HG02884 (cell line): Measurements from ENCODE around the gene ATP8A1.

Experiments used
- ATAC-seq: cut with Tn5 transposase; IDR thresholded peaks from one replicate; pipeline ENCODE4 v1.9.1; 2021; ENCODE audit warnings: mild to moderate bottlenecking, moderate library complexity; ENCODE audit not compliant: unreplicated experiment

Gene ATP8A1

DNA sequence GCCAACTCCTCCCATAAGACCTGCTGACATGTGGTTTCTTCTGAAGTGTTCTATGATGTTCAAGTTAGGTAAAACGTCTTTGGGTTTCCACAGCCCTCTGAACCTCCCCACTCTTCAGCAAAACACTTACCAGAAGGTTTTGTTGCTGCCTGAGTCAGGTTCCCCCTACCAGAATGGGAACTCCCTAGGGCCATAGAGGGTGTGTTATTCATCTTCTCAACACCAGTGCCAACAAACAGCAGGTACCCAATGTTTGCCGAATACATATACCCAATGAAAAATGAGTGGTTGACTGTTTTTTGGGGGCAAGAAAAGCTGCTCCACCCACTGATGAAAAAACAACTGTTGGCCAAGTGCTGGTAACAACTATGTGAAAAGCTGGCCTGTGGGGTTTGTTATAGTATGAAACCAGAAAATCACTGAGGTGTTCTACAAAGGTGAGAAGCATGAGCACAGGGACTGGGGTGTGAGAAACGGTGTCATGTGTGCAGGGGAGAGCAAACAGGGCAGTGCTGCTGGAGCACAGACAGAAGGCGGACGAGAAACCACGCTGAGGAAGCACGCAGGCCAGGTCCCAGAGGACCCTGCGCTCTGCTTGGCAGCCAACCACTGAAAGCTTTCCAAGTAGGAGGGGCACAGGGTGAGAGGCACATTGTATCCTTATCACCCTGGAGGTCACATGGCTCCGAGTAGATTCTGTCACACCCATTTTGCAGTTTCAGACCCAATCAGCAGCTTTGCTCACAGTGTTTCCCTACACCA lies 28.8 kb downstream of the ATP8A1 start:
- peak; percentile 82 for ATAC-seq

DNA sequence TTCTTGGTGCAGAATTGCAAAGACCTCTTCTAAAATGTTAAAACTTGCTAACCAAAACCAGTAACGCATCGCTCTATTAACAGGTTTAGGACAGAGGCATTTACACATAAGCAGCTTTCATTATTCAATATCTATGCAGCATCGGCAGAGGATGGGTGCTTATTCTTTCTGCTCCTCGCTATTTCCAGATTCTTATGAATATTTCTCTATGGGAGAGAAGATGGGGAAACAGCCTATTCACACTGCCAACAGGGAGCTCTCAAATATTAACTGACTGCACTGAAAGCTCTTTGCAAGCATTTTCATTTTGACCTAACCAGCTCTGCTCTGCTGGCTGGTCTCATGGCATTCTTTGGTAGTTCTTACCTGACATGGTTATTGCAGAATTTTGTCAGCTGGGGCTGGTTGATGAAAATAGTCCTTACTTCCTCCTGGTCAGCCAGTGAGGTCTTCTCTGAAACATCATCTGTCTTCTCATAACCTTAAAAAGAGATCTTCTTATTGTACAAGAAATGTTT lies 30.2 kb downstream of the ATP8A1 start:
- no peak for ATAC-seq

DNA sequence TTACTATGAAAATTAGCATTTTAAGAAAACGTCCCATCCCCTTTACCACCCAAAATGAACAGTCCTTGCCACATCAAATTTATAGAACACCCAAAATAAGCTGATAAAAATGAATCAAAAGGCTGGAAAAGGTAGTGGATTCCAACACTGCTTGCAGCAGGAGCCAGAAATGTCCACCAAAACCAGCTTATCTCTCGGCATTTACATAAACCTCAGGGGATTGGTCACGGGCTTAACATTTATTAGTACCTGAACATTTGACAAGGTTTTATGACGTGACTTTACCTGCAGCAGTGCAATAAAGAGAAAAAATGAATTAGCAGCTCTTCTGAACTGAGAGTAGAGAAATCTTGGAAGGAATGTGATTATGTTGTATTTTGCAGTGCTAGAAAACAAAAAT lies 31.6 kb downstream of the ATP8A1 start:
- ATAC-seq, result no peak

DNA sequence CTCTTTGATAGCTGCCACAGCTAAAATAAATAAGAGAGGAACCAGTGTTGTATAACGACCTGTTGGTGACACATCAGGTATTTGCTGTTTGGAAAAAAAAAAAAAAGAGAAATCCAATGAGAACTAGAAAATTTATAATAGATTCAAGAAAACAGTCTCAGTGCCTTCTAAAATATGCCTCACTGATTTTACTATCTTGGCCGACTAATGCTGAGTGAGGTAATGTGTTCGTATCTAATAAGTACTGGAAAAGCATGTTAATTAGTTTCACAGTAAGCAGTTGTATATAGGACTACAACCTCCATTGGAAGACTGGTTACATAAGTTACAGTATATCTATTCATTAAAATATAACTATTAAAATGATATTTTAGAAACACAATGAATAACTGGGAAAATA lies 32.4 kb downstream of the ATP8A1 start:
- no peak for ATAC-seq

DNA sequence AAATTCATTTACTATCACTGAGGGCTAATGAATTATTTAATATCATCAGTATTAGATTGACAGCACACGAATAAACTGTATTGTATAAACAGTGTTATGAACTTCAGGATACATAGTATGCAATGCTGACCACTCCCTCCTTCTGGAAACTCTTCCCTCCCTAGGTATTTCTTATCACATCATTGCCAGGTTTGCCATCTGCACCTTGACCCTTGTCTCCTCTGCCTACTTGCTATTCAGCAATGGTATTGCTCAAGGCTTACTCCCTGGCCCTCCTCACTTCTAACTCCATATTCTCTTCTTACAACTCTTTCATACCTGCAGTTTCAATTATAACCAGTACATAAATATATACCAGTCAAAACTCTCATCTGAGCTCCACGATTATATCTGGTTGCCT lies 38.9 kb downstream of the ATP8A1 start:
- ATAC-seq, result no peak

DNA sequence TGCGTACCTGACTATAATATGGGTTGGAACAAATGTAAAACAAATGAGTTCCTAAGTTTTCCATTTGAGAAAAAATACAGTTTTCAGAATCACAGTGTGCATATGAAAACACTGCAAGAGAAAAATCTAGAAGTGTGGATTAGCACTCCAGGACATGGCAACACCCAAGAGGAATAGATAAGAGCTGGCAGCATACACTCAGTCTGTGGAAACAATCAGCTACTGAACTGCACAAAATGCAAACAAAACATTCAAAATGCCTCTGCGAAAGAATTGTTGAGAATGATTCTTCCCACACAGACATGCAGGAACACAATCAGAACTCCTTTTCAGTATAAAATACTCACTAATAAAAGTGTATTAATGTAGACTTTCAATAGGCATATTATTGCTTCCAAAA lies 39.9 kb downstream of the ATP8A1 start:
- ATAC-seq, result no peak

DNA sequence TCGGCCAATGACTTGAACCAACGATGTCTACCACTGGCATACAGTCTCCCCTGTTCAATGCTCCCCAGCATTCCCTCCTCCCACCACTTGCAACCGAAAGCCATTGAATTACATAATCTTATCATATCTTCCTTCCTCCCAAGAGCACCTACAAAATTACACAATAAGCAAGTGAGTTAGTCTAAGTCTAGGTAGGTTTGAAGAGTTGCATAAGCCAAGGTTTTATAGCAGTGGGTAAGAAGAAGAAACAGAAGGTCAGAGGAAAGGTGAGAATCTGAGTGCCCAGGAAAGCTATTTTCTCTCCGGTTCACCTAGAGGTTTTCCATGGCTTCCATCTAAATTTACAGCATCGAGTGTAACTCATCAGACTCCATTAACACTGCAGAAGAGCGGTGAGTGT lies 40.3 kb downstream of the ATP8A1 start:
- no peak for ATAC-seq

DNA sequence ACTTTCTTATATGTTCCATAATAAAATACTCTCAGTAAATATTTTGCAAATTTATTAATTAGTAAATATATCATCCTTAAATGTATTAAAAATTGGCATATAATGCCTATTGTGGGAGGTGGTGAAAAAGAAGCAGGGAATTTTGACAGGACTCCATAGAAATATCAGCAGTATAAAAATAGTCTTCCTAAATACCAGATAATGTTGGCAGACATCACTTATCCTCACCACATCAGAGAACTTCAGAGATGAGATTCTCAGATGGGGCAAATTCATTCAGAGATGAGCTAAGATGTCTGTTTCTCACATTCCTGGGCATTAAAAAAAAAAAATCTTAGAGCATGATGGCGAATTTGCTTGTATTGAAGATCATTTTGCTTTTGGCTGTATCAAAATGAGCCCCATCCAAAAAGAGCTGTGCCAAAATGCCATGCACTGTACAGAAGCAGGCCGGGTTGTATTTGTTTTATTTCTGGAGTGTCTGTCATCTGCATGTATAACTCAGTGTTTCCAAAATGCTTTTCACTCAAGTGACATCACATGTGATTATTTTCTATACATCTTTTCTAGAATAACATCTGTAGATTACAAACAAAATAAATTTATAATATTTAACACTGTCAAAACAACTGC lies 41.7 kb downstream of the ATP8A1 start:
- no peak for ATAC-seq

DNA sequence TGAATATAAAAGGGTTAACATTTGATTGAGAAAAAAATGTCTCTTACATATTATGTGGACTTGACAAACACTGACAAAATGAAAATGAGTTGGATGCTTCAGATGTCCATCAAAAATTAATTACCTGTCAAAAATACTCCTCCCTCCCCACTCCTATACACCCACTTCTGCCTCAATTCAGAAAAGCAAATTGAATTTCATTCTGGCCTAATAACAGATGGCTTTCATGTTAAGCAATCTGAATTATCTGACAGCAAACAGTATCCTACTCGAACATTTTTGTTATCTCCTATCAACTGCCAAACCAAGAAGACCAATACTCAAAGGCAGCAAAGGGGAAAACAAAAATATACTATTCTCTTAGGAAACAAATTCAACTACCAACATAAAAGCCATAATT lies 44.0 kb downstream of the ATP8A1 start:
- ATAC-seq, result no peak

DNA sequence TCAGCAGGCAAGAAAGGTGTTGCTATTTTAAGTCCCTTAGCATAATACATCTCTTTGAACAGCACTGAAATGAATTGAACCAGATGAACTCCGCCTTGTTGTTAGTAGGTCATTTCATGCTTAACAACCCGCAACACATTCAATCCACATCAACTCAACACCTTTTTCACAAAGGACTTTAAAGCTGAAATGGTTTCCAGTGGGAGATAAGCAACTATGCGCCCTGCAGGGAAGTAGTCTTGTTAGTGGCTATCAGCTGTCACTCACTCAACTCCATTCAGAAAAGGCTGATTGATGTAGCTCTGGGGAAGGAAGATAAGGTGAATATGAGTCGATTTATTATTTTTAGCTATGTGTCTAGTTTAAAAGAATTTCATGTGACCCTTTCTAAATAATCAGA lies 46.0 kb downstream of the ATP8A1 start:
- ATAC-seq, result no peak

DNA sequence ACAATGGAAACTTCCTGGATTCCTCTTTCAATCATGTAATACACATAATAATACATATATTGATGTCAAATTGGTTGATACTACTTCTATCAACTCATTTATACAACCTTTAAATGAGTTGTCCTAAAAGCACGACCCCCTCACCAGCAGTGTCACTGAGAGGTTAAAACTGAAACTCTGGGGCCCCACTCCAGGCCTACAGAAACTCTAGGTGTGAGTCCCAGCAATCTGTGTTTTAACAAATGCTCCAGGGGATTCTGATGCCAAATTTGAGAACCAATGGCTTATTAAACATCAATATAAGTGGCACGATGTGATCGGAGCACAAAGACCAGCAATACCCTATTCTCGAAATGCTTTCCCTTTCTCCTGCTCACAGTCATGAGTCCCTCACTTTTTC lies 47.9 kb downstream of the ATP8A1 start:
- ATAC-seq, result no peak

DNA sequence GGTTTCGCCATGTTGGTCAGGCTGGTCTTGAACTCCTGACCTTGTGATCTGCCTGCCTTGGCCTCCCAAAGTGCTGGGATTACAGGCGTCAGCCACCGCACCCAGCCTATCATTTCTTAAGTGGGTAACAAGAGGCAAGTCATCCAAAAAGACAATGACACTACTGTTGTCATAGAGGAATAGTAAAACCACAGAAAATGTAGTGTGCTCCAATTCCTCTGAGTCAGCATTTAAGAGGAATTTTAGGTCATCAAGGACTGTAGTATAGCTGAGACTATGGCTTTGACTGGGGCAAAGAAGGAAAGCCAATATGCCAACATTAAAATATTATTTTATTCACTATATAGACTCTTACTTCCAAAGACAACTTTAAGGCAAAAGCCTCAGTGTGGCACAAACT lies 48.4 kb downstream of the ATP8A1 start:
- no peak for ATAC-seq

DNA sequence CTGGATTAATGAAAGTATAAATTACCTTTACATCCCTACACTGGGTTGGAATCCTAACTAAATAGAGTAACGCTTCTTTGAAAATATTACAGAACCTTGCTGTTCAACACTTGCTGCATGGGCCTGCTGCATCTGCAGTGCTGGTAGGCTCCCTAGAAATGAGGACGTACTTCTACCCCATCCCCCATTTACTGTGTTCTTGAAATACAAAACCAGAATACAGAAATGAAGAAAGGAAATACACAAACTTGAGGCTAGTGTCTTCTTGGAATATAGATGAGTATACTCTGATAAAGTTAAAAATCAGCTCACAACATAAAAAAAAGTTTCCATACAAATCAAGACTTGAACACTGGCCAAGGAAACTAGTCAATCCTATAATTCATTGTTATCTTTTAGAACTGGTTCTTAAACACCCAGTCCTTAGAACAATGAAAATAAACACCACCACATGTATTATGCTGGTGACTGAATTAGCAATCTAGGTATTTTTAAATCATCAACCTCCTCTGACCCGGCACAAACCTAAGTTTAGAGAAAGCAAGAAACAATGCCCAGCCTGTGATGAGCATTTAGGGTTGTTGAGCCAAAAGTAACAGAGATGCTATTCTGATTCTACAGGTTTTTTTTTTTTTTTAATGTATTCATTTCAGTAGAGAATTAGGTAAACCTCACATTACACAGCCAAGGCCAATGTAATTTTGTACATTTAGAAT lies 49.7 kb downstream of the ATP8A1 start:
- no peak for ATAC-seq

DNA sequence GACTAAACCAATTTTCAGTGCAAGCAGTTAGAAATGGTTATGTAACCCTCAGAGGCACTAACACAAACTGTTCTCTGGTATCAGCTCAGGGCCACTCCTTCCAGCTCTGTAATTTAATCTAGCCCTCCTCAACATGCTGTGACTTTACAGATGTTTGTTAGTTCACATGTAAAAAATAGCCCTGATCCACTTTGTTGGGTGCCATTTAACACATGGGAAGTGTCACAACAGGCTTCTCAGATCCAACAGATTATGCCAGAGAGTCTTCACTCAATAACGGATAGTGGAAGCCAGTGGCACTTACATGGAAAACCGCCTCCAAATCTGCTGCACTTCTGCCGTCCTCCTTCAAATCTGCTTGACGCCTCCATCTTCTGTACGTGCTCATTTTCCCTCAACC lies 51.6 kb downstream of the ATP8A1 start:
- no peak for ATAC-seq

DNA sequence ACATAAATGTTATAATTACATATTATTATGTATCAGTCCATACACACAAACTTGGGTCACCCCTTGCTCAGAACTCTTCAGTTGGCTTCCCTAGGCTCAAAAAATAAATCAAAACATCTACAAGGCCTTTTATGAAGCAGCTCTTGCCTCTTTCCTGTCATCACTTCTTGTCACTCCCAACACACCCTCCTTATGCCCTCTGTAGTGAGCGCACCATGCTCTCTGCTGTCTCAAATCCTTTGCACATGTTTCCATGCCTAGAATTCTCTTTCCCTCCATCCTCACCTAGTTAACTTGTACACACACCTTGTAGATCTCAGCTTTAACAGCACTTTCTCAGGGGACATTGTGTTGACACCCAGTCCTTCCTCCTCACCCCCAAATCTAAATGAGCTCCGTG lies 53.0 kb downstream of the ATP8A1 start:
- ATAC-seq, result no peak

DNA sequence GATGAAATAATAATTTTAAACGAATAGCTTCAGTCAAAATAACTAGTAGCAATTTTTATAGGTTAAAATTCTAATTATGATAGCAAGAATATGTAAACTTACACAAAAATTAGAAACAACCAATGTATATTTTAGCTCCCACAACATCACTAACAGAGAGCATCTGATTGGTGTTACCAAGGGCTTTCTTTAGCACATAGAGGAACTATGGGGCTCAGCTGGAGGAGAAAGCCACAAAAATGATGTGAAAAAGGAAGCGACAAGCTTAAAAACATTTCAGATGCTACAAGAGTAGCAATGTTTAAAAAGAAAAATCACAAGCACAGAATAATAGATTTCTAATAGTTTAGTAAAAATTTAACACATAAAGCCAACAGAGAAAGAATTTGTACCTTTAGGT lies 56.3 kb downstream of the ATP8A1 start:
- ATAC-seq, result no peak

DNA sequence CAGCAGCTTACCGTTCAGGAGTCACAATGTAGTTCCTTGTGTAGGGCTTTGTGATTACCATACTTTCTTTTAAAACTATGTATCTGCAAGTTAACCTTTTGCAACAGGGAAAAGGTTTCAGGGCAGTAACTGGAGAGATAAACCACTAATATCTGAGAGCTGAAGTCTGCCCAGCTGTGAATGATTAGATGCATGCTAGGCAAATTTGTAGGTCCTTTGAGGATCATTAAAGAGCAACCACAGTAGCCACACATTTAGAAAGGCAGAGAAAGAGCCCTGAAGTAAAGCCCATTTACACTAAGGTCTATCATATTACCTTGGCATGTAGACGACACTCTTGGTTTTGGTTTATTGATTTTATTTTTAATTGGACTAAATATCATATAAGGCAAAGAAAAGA lies 60.0 kb downstream of the ATP8A1 start:
- peak; percentile 70 for ATAC-seq

DNA sequence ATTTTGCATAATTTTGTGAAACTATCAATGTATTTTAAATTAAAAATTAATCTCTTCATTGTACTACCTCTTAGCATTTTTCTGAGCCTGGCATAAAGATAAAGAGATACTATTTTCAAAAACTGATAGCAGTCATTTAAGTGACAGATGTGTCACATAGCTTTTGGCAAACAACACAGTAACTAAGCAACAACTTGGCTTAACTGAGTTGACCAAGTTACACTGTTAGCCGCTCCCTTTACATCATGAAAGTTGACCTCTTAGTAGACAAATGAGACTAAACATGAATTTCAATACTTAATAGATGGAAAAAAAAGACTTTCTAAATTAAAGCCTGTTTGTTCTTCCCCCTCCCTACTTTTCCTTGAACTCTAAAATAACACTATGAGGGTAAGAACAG lies 62.0 kb downstream of the ATP8A1 start:
- no peak for ATAC-seq

DNA sequence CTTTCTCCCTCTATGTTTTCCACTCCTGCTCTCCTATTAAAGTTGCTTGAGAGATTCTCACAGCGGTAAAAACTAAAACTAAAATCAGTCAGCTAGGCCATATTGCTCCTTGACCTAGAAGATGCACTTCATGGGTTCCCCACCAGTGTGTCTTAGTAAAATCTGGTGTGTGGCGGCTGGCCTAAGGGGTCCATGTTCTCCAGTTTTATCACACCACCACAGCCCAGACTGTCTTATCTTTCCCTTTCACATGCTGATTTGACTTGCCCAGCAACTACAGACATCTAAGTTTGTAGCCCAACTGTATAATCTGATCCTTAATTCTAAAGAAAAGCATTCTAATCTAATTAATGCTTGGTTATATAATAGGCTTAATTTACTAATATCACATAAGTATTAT lies 68.0 kb downstream of the ATP8A1 start:
- no peak for ATAC-seq

DNA sequence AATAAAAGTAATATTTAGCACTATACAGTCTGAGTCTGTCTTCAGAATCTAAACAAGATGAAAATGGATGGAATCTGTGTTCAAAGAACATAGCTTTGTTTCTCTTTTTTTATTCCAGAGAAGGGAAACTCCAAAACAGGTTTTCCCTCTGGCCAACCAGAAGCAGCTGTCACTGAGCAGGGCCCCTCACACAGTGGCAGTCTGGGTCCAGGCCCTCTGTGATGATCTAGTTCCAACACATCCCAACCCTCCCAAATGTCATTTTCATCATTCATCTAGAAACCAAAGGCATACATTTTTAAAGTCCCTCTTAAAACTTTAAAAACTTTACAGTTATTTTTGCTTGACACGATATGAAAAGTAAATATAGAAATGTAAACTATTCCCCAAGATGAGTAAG lies 70.1 kb downstream of the ATP8A1 start:
- no peak for ATAC-seq

DNA sequence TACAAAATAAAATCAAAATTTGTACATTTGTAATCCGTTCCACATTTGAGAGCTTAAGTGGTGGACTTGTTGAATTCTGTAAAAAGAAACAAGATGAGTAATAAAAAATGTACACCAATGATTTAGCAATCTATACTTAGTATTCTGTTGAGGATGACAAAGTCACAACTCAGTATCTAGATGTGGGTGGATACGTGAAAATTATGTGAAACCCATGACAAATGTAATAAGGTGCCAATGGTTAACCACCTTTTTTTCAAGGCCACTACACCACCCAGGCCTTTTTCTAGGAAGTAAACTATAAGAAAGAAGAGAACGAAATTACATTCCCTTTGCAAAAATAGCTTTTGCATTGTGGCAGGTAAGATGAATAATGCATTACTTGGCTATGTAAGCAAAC lies 77.0 kb downstream of the ATP8A1 start:
- no peak for ATAC-seq

DNA sequence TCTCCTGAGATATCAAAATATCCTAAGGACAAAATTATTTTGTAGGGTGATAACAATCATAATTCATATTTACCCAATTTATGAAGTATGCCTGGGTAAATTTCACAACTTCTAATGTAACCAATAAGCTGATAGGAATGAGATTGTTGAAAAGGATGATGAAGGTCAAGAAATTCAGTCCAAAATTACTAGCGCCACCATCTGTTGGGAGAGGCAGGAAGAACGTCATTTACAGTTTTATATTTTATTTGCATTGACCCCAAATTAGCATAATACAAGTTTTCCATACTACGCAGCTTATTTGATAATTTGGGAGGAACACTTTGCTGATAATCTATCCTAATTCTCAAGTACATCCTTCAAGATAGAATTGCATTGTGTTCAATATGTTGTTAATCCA lies 78.7 kb downstream of the ATP8A1 start:
- ATAC-seq, result no peak
